GM18499 (cell line): Measurements from ENCODE around the gene COL8A1.
"Not testable (repeated sequence)": the region's sequence is repeated elsewhere in the genome, so short reads cannot be mapped to it uniquely, and the experiment has no call there.

Experiments used
- ATAC-seq: cut with Tn5 transposase; IDR thresholded peaks from one replicate; pipeline ENCODE4 v1.9.1; 2021; ENCODE audit warnings: moderate number of reproducible peaks; ENCODE audit not compliant: insufficient read depth, unreplicated experiment

COL8A1 gene

DNA sequence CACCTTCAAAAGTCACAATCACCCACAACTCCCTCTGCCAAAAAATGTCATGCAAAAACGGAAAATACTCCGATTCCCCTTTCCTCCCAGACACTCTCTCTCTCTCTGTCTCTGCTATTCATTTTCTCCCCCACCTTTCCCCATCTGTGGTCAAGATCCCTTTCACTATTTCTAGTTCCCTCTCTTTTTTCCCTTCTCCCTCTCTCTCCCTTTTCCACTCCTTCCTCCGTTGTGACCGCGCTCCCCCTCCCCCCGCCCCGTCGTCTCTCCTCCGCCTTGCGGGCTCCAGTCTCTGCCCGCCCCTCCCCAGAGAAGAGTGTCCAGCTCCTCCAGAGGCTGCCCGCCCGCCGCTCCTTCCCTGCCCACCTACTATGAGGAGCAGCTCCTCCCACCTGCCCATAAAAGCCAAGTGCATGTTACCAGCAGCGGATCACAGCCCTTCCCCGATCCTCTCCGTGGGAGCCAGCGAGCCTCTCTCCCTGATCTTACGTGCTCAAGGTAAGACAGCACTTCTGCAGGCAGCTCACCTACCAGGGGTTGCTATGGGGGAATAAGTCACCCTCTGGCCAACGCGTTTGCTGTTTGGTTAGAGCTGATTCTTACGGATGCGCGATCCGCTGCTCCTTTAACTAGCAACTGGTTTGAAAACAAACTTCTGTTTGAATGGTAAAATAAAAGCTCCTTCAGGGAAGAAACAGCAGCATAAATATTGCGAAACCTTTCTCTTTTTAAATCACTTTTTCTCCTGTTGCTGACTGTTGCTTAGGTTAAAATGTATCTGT is at the start of gene COL8A1:
TSS of gene COL8A1 (plus strand) at position 428 of the 782 bp plus-strand sequence. CDS start 152,089 bp downstream, outside the sequence.
- no peak for ATAC-seq

DNA sequence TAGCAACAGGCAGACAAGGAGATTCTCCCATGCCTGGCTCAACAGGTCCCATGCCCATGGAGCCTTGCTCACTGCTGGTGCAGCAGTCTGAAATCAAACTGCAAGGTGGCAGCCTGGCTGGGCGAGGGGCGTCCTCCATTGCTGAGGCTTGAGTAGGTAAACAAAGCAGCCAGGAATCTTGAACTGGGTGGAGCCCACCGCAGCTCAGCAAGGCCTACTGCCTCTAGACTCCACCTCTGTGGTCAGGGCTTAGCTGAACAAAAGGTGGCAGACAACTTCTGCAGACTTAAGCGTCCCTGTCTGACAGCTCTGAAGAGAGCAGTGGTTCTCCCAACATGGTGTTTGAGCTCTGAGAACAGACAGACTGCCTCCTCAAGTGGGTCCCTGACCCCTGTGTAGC is 49.2 kb upstream of the COL8A1 start:
- not testable (repeated sequence) for ATAC-seq

DNA sequence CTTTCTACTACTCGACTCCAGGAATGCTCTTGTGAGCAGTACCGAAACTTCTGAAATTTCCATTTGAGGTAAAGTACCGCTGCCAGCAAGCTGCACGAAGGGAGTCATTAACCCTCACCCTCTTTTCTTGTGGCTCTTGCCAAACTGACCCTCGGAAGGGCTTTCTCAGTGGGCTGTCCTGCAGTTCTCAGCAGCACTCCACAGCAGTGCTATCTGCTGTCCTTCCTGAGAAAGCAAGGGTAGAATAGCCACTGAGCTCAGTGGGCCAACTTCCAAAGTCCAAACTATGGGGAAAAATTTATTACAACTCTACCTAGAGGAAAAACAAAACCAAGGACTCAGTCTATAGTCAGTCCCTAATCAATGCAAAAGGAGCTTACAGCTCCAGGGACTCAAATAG is 38.5 kb upstream of the COL8A1 start:
- no peak for ATAC-seq

DNA sequence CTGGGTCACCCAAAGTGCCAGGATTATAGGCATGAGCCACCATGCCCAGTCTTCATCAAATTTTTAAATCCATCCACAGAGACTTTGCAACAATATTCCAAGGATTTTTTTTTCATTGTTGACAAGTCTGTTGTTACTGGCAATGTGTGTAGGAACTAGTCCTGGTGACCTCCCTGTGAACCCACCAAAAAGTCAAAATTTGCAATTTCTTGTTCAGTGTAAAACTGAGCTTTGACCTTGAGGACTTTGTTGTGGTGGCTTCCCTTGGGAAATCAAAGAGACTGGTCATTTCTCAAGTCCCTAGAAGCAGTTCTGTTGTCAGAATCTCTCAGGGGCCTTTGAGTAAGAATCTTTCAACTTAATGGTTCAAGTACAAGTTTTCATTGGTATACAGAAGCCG is 36.9 kb upstream of the COL8A1 start:
- no peak for ATAC-seq

DNA sequence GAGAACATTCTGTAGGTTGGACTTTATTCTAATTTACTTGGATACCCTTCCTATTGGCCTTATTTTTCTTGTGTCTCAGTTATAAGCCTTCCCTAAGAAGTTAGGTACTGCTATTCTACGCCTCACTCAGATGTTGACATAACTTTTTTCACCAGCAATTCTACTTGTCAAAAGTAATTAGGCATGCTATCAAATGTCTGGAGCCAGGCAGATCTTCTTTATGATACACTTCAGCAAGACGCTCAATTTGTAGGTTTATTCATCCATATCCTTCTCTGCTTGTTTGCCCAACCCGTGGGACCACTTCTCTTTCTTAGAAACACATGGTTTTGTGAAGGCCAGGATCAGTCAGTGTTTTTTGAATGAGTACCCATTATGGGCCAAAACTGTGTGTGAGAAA is 36.2 kb upstream of the COL8A1 start:
- no peak for ATAC-seq

DNA sequence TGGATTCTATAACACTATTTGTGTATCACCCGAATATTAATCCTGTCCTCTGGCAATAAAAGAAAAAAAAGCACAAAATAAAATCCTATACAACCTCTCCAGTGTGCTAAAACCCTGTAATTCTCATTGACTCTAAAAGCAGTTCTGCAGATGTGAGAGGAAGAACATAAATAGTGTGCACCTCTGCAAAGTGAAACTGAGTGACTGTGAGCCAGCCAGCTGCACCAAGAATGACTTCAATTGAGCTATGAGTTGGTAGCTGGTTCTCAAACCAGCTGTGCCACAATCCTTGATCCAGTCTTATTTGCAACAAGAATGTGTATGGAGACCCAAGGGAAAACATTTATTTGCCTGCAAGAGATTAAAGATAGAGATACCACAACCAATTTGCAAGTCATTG is 31.2 kb upstream of the COL8A1 start:
- no peak for ATAC-seq

DNA sequence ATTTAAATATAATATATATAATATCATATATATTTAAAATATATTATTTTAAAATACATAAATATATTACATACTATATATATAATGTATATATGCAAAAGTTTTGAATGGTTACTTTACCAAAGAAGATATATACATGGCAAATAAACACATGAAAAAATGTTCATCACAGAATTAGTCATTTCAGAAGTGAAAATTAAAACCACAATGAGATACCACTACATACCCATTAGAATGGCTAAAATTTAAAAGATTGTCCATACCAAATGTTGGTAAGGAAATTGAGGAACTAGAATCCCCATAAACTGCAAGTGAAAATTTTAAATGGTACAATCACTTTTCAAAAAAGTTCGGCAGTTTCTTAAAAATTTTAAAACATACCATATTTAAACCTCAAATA is 23.6 kb upstream of the COL8A1 start:
- ATAC-seq, result no peak

DNA sequence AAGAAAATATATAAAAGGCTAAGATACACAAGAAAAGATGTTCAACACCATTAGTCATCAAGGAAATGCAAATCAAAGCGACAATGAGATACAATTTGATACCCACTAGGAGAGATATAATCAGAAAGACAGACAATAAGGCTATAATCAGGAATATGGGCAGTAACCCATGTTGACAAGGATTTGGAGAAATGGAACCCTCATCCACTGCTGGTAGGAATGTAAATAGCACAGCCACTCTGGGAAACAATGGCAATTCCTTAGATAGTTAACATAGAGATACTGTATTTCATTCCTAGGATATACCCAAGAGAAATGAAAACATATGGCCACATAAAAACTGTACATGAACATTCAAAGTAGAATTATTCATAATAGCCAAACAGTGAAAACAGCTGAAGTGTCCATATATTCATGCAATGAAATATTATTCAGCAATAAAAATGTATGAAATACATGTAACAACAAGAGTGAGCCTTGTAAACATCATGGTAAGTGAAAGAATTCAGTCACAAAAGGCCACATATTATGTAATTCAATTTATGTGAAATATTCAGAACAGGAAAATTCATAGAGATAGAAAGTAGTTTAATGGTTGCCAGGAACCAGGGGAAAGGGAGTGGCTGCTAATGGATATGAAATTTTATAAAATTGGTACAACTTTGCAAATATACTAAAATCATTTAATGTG is 18.2 kb upstream of the COL8A1 start:
- no peak for ATAC-seq

DNA sequence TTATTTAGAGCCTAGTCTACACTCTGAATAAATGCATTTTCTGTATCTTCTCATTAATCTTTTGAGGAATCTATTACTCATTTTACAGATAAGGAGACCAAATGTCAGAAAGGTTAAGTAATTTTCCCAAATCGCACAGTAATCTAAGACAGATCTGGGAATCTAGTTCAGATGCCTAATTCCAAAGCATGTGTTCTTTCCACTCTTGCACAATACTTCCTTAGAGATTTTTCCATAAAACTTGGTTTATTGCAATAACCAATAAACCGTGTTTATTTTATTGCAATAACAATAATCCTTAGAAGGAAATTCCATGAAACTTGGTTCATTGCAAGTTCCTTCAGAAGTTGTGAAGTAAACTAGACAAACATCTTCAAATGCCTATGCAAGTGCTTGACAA is 17.4 kb upstream of the COL8A1 start:
- no peak for ATAC-seq

DNA sequence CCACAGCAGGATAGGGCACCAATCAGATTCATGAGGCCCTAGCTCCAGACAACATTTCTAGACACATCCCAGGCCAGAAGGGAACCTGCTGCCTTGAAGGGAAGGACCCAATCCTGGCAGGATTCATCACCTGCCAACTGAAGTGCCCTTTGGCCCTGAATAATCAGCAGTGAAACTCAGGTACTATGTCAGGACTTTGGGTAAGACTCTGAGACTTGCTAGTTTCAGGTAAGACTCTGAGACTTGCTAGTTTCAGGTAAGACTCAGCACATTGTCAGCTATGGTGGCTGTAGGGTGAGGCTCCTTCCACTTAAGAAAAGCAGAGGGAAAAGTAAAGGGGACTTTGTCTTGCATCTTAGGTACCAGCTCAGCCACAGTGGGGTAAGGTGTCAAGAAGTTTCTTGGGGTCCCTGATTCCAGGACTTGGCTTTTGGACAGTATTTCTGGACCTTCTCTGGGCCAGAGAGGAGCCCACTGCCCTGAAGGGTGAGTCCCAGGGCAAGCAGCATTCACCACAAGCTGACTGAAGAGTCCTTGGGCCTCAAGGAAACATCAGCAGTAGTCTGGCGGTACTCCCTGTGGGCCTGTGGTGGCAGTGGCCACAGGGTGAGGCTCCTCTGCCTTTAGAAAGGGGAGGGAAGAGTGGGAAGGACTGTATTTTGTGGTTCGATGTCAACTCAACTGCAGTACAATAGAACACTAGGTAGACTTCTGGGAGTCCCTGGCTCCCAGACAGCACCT is 13.7 kb upstream of the COL8A1 start:
- no peak for ATAC-seq

DNA sequence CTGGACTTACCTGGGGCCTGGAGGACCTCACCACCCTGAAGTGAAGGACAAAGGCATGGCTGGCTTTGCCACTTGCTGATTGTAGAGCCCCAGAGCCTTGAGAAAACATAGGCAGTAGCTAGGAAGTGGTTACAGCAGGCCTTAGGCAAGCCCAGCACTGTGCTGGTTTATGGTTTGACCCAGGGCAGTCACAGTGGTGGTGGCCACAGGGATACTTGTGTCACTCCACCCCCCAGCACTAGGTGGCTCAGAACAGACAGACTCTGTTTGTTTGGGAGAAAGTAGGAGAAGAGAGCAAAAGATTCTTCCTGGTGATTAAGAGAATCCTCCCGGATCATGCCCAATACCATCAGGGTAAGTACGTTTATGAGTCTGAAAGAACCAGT is 13.2 kb upstream of the COL8A1 start:
- ATAC-seq, result no peak

DNA sequence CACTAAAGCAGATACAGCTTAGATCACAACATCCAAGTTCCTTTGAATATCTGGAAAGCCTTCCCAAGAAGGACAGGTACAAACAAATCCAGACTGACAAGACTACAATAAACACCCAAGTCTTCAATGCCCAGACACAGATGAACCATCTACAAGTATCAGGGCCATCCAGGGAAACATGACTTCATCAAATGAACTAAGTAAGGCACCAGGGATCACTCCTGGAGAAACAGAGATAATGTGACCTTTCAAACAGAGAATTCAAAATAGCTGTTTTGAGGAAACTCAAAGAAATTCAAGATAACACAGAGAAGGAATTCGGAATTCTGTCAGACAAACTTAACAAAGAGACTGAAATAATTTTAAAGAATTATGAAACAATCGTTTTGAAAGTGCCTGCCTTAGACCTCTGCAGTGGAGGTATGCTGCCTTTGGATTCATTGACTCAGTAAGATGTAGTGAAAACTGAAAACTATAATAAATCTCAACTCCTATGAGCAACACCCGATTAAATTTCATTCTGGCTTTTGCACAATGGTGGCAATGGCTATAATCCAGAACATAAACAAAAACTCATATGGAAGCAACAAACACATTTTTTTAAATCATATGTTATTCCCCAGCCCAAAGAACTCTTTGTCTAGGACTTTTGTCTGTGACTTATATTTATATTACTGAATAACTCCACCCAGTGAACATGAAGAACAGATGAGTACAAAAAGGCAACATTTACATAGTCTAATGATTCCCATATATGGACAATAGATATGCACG is 12.6 kb upstream of the COL8A1 start:
- ATAC-seq, result no peak

DNA sequence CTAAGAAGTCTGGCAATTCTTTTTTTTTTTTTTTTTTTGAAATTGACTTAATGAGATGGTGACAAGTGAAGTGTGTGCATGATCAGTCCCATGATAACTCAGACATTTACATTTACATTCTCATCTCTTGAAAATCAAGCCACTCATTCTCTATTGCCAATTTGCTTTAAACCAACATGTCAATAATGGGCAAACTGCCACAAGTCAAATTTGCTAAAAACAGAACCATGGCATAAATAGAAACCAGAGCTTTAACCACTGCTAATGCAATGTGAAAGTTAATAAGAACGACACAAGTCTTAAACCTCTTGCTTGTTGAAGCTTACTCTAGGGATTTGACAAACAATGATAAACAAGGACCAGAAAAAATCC is 12.0 kb upstream of the COL8A1 start:
- ATAC-seq, result no peak

DNA sequence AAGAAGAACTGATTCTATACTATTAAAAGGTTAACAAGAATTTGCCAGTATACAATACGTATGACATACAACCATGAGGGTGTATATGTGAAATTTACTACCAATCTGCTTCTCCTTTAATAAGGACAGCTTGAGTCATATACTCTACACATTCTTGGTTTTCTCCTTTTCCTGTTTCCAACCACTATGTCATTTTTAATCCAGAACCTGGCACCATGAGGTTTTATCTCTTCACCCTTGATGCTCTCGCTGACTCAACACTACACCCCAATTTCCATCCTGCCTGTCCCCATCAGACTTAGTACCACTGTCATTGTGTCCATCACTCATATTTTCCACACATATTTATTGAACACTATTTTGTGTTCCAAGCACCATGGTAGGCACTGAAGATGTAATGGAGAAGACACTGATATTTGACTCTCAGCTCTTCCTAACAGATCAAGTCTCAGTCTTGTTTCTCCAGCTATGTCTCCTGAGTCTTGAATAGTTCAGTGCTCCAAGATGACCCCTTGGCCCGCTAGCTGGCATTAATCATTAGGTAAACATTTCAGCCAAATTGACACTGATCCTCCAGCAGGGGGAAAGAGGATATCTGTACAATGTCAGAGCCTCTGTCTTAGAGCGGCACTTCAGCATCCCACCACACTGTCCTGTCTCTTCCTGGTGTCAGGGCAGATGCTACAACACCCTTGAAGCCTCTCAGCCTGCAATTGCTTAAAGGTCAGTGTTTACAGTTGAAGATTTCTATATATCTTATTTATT is 11.2 kb upstream of the COL8A1 start:
- ATAC-seq, result no peak

DNA sequence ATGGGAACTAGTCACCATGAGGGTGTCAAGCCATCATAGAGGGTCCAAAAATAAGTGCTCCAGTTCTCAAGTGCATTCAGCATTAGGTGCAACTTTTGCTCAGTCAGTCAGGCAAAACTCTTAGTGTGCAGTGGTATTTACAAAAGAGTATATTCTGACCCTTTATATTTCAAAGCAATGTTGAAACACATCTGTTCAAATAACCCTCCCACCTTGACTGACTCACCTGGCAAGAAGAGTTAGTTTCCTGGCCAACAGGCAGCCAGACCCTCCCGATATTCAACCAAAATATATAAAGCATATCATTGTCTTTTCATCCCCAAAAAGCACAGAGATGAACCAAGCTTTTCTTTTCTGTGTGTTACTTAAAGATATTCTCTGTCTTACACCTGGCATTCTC is 7.6 kb upstream of the COL8A1 start:
- ATAC-seq, result no peak

DNA sequence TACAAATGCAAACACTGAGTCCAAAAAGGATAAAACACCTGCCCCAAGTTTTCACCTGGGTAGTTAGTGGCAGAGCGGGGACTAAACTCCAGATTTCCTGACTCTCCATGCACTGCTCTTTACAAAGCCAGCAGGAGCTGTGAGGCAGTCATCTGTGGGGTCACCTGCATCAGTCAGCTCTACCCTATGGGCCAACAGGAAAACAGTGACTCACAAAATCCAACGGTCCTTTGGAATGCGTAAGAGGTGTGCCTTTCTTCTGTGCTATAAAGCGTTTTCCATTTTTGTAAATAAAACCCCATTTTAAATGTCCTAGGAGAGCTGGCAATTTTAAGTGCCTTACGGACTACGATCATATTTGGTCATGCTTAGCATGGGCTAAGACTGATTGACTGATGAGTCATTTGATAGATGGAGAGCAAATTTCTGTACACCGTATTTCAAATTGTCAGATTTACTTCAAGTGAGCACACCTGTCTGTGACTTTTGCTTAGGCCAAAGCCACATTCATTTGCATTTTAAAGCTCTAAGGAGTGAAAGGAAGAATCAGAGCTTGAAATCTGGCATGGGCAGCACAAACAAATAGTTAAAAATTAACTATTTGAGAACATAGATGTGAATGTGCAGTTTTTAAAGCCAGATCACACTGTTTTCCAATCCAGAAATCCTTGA is 4.4 kb upstream of the COL8A1 start:
- ATAC-seq, result no peak

DNA sequence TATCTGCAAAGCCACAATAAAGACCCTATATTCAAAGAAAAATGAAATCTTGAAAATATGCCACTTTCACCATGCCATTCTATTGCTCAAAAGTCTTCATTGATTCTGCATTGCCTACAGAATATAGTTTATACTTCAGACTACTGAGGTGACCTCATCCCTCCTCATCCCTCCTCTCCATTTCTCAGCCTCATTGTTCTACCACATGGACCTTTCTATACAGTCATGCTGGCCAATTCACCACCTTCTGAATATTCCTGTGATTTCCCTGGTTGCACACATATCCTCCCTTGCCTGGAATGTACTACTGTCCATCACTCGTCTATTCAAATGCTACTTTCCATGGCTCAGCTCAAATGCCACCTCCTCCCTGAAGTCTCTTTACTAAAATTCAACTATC is 3.5 kb upstream of the COL8A1 start:
- no peak for ATAC-seq

DNA sequence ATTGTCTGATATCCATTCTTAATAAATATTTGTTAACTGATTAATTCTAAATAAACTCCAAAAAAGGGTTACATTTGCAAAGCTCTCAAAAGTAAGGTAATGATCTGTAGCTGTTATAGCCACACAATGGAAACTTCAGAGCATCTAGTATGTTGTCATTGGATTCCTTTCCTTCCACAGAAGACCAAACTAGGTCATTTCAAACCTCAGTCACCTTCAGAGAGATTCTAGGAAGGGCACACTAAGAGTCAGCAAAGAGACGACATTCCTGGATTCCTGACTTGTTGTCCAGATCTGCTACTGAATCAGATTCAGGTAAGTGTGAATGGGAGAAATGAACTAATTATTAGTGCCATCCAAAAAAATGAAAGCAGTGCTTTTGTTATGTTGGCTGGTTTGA is 3.0 kb upstream of the COL8A1 start:
- no peak for ATAC-seq

DNA sequence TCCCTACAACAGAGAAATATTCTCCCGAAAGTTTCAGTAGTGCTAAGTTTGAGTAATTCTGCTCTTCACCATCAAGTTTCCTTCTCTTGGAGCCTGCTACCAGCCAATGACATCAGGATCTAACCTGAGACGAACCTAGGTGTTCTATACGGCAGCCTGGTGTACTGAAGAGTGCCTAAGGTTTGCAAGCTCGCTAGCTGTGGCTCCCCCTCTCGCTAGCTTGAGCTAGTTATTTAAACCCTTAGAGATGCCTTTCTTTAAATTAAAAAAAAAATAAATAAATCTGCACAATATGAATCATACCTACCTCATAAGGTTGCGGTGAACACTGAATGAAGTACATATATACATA is 1.4 kb upstream of the COL8A1 start:
- no peak for ATAC-seq
